K562 (cell line): ENCODE data around the gene COQ3. TPM values are rescaled to one million over a fixed set of nuclear protein-coding genes. Genes with fewer than 3 reads are reported as not detected.

ENCODE experiments used
- CBFA2T2 ChIP-seq: fragments of 450-650 bp; conservative IDR thresholded peaks from 2 replicates; pipeline ENCODE4 v1.6.1; 2017; ENCODE audit warnings: mild to moderate bottlenecking
- KDM4B ChIP-seq, 2 experiments: fragments of 450-650 bp in 1 of 2; sonication (generic) in 1 of 2; IDR thresholded peaks; 2 replicates each; pipeline ENCODE4 v1.6.1; 2016 to 2017; ENCODE audit warnings: borderline replicate concordance in 2 of 2, antibody characterized with exemption in 1 of 2, low read depth in 1 of 2, mild to moderate bottlenecking in 1 of 2
- PHF21A ChIP-seq: fragments of 450-650 bp; IDR thresholded peaks from 2 replicates; pipeline ENCODE4 v1.6.1; 2017; ENCODE audit warnings: low read depth, borderline replicate concordance
- PTTG1 ChIP-seq: fragments of 450-650 bp; IDR thresholded peaks from 2 replicates; pipeline ENCODE4 v1.6.1; 2016; ENCODE audit warnings: low read depth, mild to moderate bottlenecking, missing genetic modification characterization, missing compliant biosample characterization
- PURB ChIP-seq: sonication (generic); formaldehyde crosslinking; IDR thresholded peaks from 2 replicates; pipeline ENCODE4 v1.9.0; 2021; ENCODE audit warnings: low read depth, mild to moderate bottlenecking, missing genetic modification reagents
- RBBP5 ChIP-seq: fragments of 200-600 bp; sonication (generic); IDR thresholded peaks from 2 replicates; pipeline ENCODE4 v1.6.1; 2012; ENCODE audit warnings: borderline replicate concordance, mild to moderate bottlenecking, low read length, control low read depth, inconsistent platforms; ENCODE audit not compliant: insufficient read depth, poor library complexity, severe bottlenecking
- SIN3B ChIP-seq: fragments of 450-650 bp; IDR thresholded peaks from 2 replicates; pipeline ENCODE4 v1.6.1; 2017; ENCODE audit warnings: low read depth, mild to moderate bottlenecking, moderate library complexity
- SREBF1 ChIP-seq: fragments of 150-350 bp; IDR thresholded peaks from 2 replicates; pipeline ENCODE4 v1.6.1; 2014; ENCODE audit warnings: antibody characterized with exemption, low read depth, low read length, borderline replicate concordance
- WHSC1 ChIP-seq: IDR thresholded peaks from one replicate; pipeline ENCODE4 v1.6.1; 2012; ENCODE audit warnings: low read length, control low read depth, inconsistent platforms
- ZBTB17 ChIP-seq: fragments of 450-650 bp; formaldehyde crosslinking; IDR thresholded peaks from 2 replicates; pipeline ENCODE4 v1.4.0; 2020; ENCODE audit warnings: mild to moderate bottlenecking
- ZFX ChIP-seq: sonication (generic); formaldehyde crosslinking; IDR thresholded peaks from 2 replicates; pipeline ENCODE4 v1.8.0; 2022; ENCODE audit warnings: mild to moderate bottlenecking, missing genetic modification reagents, moderate library complexity
- ZNF347 ChIP-seq: fragments of 450-650 bp; formaldehyde crosslinking; IDR thresholded peaks from 2 replicates; pipeline ENCODE4 v1.4.0; 2020; ENCODE audit warnings: low read depth, mild to moderate bottlenecking, moderate library complexity
- polyA plus RNA-seq, 8 experiments: library from polyadenylated mRNA; depleted of rRNA in 4 of 8; stranded (reverse) in 5 of 8; unstranded in 3 of 8; fragments of >200 nt; fragmentation: Nextera tagmentation in 2 of 8; fragmentation: Illumina TruSeq in 1 of 8; extraction: Ambion mirVana in 2 of 8; extraction: Trizol in 1 of 8; gene quantifications; 2 replicates each; pipeline versions ENCODE4 v1.2.1 to v1.2.3, GENCODE V29; 2011 to 2014; ENCODE audit warnings: inconsistent platforms in 1 of 8, missing spikeins in 1 of 8
- total RNA-seq, 7 experiments: library from RNA; depleted of rRNA in 6 of 7; stranded (reverse); fragments of >200 nt in 6 of 7; fragmentation: Illumina TruSeq in 2 of 7; extraction: Trizol in 2 of 7; gene quantifications; 2 replicates each; pipeline versions ENCODE4 v1.2.1 to v1.2.3, GENCODE V29; 2011 to 2021; ENCODE audit warnings: low replicate concordance in 1 of 7
- TF ChIP-seq, protein P1 (sequence below): sonication (generic); formaldehyde crosslinking; IDR thresholded peaks from 2 replicates; pipeline ENCODE4 v1.8.1; 2023; ENCODE audit warnings: mild to moderate bottlenecking, missing genetic modification reagents, moderate library complexity
- TF ChIP-seq, protein P2 (sequence below): fragments of 250-450 bp; sonication (Bioruptor Pico); IDR thresholded peaks from 2 replicates; pipeline ENCODE4 v1.8.0; 2022; ENCODE audit warnings: moderate library complexity, mild to moderate bottlenecking, inconsistent platforms
- TF ChIP-seq, protein P3 (sequence below): fragments of 450-650 bp; IDR thresholded peaks from 2 replicates; pipeline ENCODE4 v1.6.1; 2014; ENCODE audit warnings: low read depth, mild to moderate bottlenecking, moderate library complexity, borderline replicate concordance
- TF ChIP-seq, protein P4 (sequence below): fragments of 450-650 bp; IDR thresholded peaks from 2 replicates; pipeline ENCODE4 v1.7.1; 2018; ENCODE audit warnings: mild to moderate bottlenecking, low read depth; ENCODE audit not compliant: partially characterized antibody
- TF ChIP-seq, protein P5 (sequence below), 2 experiments: fragments of 200-800 bp in 1 of 2; sonication (Bioruptor generic) in 1 of 2; sonication (generic) in 1 of 2; formaldehyde crosslinking in 1 of 2; IDR thresholded peaks in 1 of 2; conservative IDR thresholded peaks in 1 of 2; 2 replicates each; pipeline versions ENCODE4 v1.5.0 to v1.6.1; 2016 to 2020; ENCODE audit warnings: missing compliant biosample characterization in 1 of 2, missing genetic modification characterization in 1 of 2, missing genetic modification reagents in 1 of 2

The COQ3 gene
- total and polyA plus RNA-seq, 9 of the 15 experiments (the other 6 are each of a cell fraction or from before 2014, with no cell fraction given), result 16.9 to 137 (median 33.9) TPM

DNA sequence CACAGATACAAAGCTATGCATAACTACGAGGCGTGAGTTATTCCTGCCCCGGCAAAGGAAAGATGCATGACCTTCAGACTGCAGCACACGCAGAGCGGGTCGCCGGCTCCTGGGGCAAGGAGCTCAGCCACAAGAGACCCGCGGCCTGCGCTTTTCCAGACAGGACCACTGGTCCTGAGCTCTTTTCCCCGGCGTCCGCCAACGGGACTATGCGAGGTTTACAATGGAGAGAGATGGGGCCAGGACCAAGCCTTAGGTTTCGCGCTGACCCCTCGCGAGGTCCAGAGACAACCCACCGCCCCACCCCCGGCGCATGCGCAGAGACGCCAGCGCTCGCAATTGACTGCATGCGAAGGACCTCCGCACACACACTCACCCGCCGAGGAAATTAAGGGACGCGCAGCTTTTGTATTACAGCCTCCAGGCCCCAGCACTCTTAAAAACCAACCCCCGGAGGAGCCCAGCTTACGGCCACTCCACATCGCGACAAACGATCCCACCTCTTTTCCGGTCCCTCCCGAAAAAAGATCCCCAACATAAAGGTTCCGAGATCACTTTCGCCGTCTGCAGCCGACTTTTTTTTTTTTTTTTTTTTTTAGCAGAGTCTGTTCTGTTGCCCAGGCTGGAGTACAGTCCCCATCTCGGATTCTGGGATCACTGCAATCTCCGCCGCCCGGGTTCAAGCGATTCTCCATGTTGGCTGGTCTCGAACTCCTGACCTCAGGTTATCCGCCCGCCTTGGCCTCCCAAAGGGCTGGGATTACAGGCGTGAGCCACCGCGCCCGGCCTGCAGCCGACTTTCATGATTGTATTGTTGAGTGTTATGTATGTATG is at the start of gene COQ3 (continued):
- TF ChIP-seq, protein P1, sequence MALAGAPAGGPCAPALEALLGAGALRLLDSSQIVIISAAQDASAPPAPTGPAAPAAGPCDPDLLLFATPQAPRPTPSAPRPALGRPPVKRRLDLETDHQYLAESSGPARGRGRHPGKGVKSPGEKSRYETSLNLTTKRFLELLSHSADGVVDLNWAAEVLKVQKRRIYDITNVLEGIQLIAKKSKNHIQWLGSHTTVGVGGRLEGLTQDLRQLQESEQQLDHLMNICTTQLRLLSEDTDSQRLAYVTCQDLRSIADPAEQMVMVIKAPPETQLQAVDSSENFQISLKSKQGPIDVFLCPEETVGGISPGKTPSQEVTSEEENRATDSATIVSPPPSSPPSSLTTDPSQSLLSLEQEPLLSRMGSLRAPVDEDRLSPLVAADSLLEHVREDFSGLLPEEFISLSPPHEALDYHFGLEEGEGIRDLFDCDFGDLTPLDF (CRISPR knock-in tag), result no peak
- TF ChIP-seq WHSC1 (no peak), CBFA2T2 (no peak), PURB (no peak), SIN3B (peak; percentile 75), RBBP5 (peak; percentile 100), KDM4B (IDR thresholded peaks at IDR 0.05; ENCODE audit: borderline replicate concordance in 2 of 2, low read depth in 1 of 2) (peak in 1 of 2 experiments; percentile 83; a peak in 1 of 4 replicates), ZBTB17 (peak; percentile 60; the same call in 1 of the 2 replicates), ZNF347 (no peak), ZFX (CRISPR knock-in tag) (peak; percentile 84), PTTG1 (tag) (no peak), SREBF1 (no peak), PHF21A (no peak)
- TF ChIP-seq, protein P2, sequence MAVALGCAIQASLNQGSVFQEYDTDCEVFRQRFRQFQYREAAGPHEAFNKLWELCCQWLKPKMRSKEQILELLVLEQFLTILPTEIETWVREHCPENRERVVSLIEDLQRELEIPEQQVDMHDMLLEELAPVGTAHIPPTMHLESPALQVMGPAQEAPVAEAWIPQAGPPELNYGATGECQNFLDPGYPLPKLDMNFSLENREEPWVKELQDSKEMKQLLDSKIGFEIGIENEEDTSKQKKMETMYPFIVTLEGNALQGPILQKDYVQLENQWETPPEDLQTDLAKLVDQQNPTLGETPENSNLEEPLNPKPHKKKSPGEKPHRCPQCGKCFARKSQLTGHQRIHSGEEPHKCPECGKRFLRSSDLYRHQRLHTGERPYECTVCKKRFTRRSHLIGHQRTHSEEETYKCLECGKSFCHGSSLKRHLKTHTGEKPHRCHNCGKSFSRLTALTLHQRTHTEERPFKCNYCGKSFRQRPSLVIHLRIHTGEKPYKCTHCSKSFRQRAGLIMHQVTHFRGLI (CRISPR knock-in tag), result no peak
- TF ChIP-seq, protein P3, sequence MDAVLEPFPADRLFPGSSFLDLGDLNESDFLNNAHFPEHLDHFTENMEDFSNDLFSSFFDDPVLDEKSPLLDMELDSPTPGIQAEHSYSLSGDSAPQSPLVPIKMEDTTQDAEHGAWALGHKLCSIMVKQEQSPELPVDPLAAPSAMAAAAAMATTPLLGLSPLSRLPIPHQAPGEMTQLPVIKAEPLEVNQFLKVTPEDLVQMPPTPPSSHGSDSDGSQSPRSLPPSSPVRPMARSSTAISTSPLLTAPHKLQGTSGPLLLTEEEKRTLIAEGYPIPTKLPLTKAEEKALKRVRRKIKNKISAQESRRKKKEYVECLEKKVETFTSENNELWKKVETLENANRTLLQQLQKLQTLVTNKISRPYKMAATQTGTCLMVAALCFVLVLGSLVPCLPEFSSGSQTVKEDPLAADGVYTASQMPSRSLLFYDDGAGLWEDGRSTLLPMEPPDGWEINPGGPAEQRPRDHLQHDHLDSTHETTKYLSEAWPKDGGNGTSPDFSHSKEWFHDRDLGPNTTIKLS, result peak; percentile 74
- TF ChIP-seq, protein P4, sequence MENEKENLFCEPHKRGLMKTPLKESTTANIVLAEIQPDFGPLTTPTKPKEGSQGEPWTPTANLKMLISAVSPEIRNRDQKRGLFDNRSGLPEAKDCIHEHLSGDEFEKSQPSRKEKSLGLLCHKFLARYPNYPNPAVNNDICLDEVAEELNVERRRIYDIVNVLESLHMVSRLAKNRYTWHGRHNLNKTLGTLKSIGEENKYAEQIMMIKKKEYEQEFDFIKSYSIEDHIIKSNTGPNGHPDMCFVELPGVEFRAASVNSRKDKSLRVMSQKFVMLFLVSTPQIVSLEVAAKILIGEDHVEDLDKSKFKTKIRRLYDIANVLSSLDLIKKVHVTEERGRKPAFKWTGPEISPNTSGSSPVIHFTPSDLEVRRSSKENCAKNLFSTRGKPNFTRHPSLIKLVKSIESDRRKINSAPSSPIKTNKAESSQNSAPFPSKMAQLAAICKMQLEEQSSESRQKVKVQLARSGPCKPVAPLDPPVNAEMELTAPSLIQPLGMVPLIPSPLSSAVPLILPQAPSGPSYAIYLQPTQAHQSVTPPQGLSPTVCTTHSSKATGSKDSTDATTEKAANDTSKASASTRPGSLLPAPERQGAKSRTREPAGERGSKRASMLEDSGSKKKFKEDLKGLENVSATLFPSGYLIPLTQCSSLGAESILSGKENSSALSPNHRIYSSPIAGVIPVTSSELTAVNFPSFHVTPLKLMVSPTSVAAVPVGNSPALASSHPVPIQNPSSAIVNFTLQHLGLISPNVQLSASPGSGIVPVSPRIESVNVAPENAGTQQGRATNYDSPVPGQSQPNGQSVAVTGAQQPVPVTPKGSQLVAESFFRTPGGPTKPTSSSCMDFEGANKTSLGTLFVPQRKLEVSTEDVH, result peak; percentile 77
- TF ChIP-seq, protein P5, sequence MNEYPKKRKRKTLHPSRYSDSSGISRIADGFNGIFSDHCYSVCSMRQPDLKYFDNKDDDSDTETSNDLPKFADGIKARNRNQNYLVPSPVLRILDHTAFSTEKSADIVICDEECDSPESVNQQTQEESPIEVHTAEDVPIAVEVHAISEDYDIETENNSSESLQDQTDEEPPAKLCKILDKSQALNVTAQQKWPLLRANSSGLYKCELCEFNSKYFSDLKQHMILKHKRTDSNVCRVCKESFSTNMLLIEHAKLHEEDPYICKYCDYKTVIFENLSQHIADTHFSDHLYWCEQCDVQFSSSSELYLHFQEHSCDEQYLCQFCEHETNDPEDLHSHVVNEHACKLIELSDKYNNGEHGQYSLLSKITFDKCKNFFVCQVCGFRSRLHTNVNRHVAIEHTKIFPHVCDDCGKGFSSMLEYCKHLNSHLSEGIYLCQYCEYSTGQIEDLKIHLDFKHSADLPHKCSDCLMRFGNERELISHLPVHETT (CRISPR knock-in tag; conservative IDR thresholded peaks at IDR 0.05 in 1 of 2, IDR thresholded peaks at IDR 0.05 in 1 of 2), result no peak
